K562 (cell line): ENCODE measurements around the gene RIT1. TPM values are rescaled to one million over a fixed set of nuclear protein-coding genes. Genes with fewer than 3 reads are reported as not detected.

Experiments used
- ARNT ChIP-seq, 2 experiments: fragments of 450-650 bp; IDR thresholded peaks; 2 replicates each; pipeline ENCODE4 v1.6.1; 2016; ENCODE audit warnings: mild to moderate bottlenecking in 1 of 2
- BDP1 ChIP-seq: IDR thresholded peaks from 3 replicates; pipeline ENCODE4 v1.6.1; 2011; ENCODE audit not compliant: insufficient read length, insufficient read depth
- CHD4 ChIP-seq: fragments of 200-600 bp; sonication (generic); IDR thresholded peaks from 3 replicates; pipeline ENCODE4 v1.6.1; 2012; ENCODE audit warnings: low read depth, mild to moderate bottlenecking, mixed read lengths, low read length, inconsistent platforms; ENCODE audit not compliant: insufficient read depth, insufficient replicate concordance, poor library complexity, severe bottlenecking
- KLF1 ChIP-seq: fragments of 450-650 bp; IDR thresholded peaks from 2 replicates; pipeline ENCODE4 v1.6.1; 2016; ENCODE audit warnings: missing genetic modification characterization, missing compliant biosample characterization
- NFXL1 ChIP-seq: fragments of 450-650 bp; formaldehyde crosslinking; IDR thresholded peaks from 2 replicates; pipeline ENCODE4 v1.4.0; 2021; ENCODE audit warnings: mild to moderate bottlenecking
- NR2C1 ChIP-seq, 2 experiments: fragments of 450-650 bp; IDR thresholded peaks; 2 replicates each; pipeline ENCODE4 v1.6.1; 2017; ENCODE audit warnings: mild to moderate bottlenecking in 2 of 2, antibody characterized with exemption in 1 of 2, inconsistent platforms in 1 of 2, missing compliant biosample characterization in 1 of 2, missing genetic modification characterization in 1 of 2
- SAFB ChIP-seq: fragments of 200-400 bp; formaldehyde crosslinking; IDR thresholded peaks from 2 replicates; pipeline ENCODE4 v1.6.1; 2017; ENCODE audit warnings: low read depth, low read length, borderline replicate concordance
- SP1 ChIP-seq: sonication (generic); formaldehyde crosslinking; IDR thresholded peaks from 2 replicates; pipeline ENCODE4 v1.8.1; 2022; ENCODE audit warnings: mild to moderate bottlenecking, missing genetic modification reagents
- TBL1XR1 ChIP-seq, 2 experiments: IDR thresholded peaks; 2 replicates each; pipeline ENCODE4 v1.6.1; 2012; ENCODE audit warnings: improper control_type of control experiment in 2 of 2, low read length in 2 of 2, mild to moderate bottlenecking in 1 of 2
- ZNF584 ChIP-seq: fragments of 200-800 bp; sonication (Bioruptor generic); IDR thresholded peaks from 2 replicates; pipeline ENCODE4 v1.6.1; 2016; ENCODE audit warnings: low read depth, mild to moderate bottlenecking, missing genetic modification characterization, missing compliant biosample characterization
- polyA plus RNA-seq, 8 experiments: library from polyadenylated mRNA; depleted of rRNA in 4 of 8; stranded (reverse) in 5 of 8; unstranded in 3 of 8; fragments of >200 nt; fragmentation: Nextera tagmentation in 2 of 8; fragmentation: Illumina TruSeq in 1 of 8; extraction: Ambion mirVana in 2 of 8; extraction: Trizol in 1 of 8; gene quantifications; 2 replicates each; pipeline versions ENCODE4 v1.2.1 to v1.2.3, GENCODE V29; 2011 to 2014; ENCODE audit warnings: inconsistent platforms in 1 of 8, missing spikeins in 1 of 8
- total RNA-seq, 7 experiments: library from RNA; depleted of rRNA in 6 of 7; stranded (reverse); fragments of >200 nt in 6 of 7; fragmentation: Illumina TruSeq in 2 of 7; extraction: Trizol in 2 of 7; gene quantifications; 2 replicates each; pipeline versions ENCODE4 v1.2.1 to v1.2.3, GENCODE V29; 2011 to 2021; ENCODE audit warnings: low replicate concordance in 1 of 7
- TF ChIP-seq, protein P1 (sequence below): fragments of 450-650 bp; IDR thresholded peaks from 2 replicates; pipeline ENCODE4 v1.6.1; 2016; ENCODE audit warnings: low read depth, mild to moderate bottlenecking, moderate library complexity
- TF ChIP-seq, protein P2 (sequence below): fragments of 450-650 bp; IDR thresholded peaks from 2 replicates; pipeline ENCODE4 v1.6.1; 2016; ENCODE audit warnings: low read depth

Gene RIT1
- total and polyA plus RNA-seq, 9 of the 15 experiments (the other 6 are each of a cell fraction or from before 2014, with no cell fraction given) = 13.5 to 57.6 (median 22.9) TPM

DNA sequence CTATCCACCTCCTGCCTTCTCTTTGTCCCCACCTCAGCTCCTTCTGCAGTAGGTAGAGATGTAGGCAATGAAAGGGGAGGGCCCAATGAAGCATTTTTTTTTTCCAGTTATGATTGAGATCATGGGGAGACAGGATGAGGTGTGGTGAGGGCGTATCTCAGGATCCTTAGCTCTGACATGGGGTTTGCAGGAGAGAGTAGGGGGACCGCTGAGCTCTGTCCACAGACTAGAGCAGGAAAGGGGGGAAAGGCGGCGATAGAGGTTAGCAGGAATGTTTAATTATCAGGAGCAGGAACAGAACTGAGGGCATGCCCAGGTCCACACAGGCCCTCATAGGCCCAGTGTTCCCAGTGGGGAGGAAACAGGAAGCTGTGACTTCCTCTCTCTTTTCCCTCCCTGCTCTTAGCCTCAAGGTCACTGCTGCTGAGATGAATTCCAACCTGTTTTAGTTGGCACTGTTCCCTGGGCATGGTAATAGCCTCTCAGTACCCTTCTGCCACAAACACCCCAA is 29.4 kb upstream of the RIT1 start (continued):
- TF ChIP-seq BDP1 = no peak
- TF ChIP-seq SAFB = no peak
- TF ChIP-seq NR2C1 (IDR thresholded peaks at IDR 0.05) = no peak
- TF ChIP-seq NR2C1 (tag; IDR thresholded peaks at IDR 0.05) = peak; percentile 26; the same call in 1 of the 2 replicates
- TF ChIP-seq, protein P1, sequence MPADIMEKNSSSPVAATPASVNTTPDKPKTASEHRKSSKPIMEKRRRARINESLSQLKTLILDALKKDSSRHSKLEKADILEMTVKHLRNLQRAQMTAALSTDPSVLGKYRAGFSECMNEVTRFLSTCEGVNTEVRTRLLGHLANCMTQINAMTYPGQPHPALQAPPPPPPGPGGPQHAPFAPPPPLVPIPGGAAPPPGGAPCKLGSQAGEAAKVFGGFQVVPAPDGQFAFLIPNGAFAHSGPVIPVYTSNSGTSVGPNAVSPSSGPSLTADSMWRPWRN = no peak
- no peak for TF ChIP-seq SP1 (CRISPR knock-in tag)
- TF ChIP-seq ZNF584 (CRISPR knock-in tag) = peak; percentile 83
- no peak for TF ChIP-seq CHD4
- 0 out of 2 replicates have a peak, but pooled peaks have one; percentile 10 for TF ChIP-seq NFXL1 (CRISPR knock-in tag)
- TF ChIP-seq ARNT (IDR thresholded peaks at IDR 0.05) = no peak
- no peak for TF ChIP-seq TBL1XR1 (IDR thresholded peaks at IDR 0.05; ENCODE audit: low read length in 2 of 2)
- TF ChIP-seq, protein P2, sequence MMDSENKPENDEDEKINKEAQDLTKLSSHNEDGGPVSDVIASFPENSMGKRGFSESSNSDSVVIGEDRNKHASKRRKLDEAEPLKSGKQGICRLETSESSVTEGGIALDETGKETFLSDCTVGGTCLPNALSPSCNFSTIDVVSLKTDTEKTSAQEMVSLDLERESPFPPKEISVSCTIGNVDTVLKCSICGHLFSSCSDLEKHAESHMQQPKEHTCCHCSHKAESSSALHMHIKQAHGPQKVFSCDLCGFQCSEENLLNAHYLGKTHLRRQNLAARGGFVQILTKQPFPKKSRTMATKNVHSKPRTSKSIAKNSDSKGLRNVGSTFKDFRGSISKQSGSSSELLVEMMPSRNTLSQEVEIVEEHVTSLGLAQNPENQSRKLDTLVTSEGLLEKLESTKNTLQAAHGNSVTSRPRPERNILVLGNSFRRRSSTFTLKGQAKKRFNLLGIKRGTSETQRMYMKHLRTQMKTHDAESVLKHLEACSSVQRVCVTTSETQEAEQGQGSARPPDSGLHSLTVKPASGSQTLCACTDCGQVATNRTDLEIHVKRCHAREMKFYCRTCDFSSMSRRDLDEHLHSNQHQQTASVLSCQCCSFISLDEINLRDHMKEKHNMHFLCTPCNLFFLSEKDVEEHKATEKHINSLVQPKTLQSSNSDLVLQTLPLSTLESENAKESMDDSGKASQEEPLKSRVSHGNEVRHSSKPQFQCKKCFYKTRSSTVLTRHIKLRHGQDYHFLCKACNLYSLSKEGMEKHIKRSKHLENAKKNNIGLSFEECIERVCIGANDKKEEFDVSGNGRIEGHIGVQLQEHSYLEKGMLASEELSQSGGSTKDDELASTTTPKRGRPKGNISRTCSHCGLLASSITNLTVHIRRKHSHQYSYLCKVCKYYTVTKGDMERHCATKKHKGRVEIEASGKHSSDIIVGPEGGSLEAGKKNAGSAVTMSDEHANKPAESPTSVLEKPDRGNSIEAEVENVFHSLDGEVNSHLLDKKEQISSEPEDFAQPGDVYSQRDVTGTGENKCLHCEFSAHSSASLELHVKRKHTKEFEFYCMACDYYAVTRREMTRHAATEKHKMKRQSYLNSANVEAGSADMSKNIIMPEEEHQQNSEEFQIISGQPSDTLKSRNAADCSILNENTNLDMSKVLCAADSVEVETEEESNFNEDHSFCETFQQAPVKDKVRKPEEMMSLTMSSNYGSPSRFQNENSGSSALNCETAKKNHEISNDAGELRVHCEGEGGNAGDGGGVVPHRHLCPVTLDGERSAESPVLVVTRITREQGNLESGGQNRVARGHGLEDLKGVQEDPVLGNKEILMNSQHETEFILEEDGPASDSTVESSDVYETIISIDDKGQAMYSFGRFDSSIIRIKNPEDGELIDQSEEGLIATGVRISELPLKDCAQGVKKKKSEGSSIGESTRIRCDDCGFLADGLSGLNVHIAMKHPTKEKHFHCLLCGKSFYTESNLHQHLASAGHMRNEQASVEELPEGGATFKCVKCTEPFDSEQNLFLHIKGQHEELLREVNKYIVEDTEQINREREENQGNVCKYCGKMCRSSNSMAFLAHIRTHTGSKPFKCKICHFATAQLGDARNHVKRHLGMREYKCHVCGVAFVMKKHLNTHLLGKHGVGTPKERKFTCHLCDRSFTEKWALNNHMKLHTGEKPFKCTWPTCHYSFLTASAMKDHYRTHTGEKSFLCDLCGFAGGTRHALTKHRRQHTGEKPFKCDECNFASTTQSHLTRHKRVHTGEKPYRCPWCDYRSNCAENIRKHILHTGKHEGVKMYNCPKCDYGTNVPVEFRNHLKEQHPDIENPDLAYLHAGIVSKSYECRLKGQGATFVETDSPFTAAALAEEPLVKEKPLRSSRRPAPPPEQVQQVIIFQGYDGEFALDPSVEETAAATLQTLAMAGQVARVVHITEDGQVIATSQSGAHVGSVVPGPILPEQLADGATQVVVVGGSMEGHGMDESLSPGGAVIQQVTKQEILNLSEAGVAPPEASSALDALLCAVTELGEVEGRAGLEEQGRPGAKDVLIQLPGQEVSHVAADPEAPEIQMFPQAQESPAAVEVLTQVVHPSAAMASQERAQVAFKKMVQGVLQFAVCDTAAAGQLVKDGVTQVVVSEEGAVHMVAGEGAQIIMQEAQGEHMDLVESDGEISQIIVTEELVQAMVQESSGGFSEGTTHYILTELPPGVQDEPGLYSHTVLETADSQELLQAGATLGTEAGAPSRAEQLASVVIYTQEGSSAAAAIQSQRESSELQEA = no peak
- TF ChIP-seq KLF1 = no peak
